ENCODE measurements around the gene MYMK. TPM values are rescaled to one million over a fixed set of nuclear protein-coding genes. Genes with fewer than 3 reads are reported as not detected.

The MYMK gene
- total RNA-seq, 1 donor from 2014 or later: not detected

GRCh38 chr9:133476036-133476931 is 48.5 kb downstream of the MYMK start:
- intact Hi-C loops (cut with micrococcal nuclease): loop anchor here (5.0 kb wide), 1 partner anchor 59 kb away; the partner anchor contains the start of gene REXO4
- H3K4me3 Mint-ChIP-seq: no peak overlapping the region
- H3K27ac Mint-ChIP-seq: no peak overlapping the region
- H3K36me3 Mint-ChIP-seq (ENCODE audit: low read depth): no peaks in the 10 kb centered on the region
- H3K4me1 Mint-ChIP-seq: peaks cover 3% of the 10 kb centered on the region
- H3K9me3 Mint-ChIP-seq: no peaks in the 10 kb centered on the region
- DNase-seq: no peak
- H3K27me3 Mint-ChIP-seq: peaks cover 6% of the 10 kb centered on the region

DNA sequence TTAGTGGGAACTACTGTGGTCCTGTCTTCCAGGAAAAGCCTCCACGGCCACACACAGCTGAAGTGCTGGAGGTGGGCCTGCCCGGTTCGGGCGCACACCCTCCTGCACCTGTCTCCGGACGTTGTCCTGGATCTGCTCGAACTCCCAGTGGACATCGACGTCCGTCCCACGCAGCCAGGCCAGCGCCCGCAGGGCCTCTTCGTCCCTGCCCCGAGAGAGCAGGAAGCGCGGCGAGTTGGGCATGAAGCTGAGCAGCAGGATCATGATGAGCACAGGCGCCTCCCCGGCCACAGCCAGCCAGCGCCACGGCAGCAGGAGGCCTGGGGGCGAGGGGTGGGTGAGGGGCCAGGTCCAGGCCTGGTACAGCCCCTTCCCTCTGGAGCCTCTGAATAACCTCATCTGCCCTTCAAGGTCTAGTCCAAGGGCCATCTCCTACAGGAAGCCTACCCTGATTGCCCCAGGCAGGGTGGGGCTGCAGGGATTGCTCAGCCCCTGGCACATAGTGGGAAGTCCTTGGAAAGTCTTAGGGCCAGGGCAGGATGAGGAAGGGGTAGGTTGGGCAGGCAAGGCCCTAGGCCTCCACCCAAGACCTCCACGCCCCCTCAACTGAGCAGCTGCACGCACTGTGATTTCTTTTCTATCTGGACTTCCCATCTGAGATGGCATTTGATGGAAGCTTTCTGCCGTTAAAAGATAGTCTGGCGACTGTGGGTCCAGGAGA is 49.3 kb downstream of the MYMK start:
- intact Hi-C loops (cut with micrococcal nuclease): loop anchor here (5.0 kb wide), 1 partner anchor 58 kb away; the partner anchor contains the start of gene REXO4
- DNase-seq: no peak
- no peaks in the 10 kb centered on the region for H3K9me3 Mint-ChIP-seq
- peaks cover 3% of the 10 kb centered on the region for H3K4me1 Mint-ChIP-seq
- H3K4me3 Mint-ChIP-seq: no peak overlapping the region
- no peak overlapping the region for H3K27ac Mint-ChIP-seq
- no peaks in the 10 kb centered on the region for H3K36me3 Mint-ChIP-seq (ENCODE audit: low read depth)
- peaks cover 3% of the 10 kb centered on the region for H3K27me3 Mint-ChIP-seq

DNA sequence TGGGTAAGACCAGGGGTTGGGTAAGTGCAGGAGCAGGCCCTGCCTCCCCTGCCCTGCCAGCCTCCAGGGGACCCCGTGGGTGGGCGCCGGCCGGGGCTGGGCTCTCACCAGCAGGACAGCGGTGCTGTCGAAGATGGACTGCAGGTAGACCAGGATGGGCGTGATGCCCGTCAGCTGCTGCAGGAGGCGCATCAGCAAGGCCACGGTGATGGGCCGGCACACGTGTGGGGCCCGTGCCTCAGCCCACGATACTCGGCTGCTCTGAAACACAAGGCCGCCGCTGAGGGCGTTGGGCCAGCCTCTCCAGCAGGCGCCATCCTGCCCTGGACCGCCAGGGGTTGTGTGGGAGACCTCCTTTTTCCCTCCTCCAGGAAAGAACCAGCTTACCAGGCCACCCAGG is 49.9 kb downstream of the MYMK start:
- no peak overlapping the region for H3K4me3 Mint-ChIP-seq
- peaks cover 3% of the 10 kb centered on the region for H3K27me3 Mint-ChIP-seq
- intact Hi-C loops (cut with micrococcal nuclease): loop anchor here (5.0 kb wide), 1 partner anchor 58 kb away; the partner anchor contains the start of gene REXO4
- no peak overlapping the region for H3K27ac Mint-ChIP-seq
- no peaks in the 10 kb centered on the region for H3K9me3 Mint-ChIP-seq
- no peaks in the 10 kb centered on the region for H3K36me3 Mint-ChIP-seq (ENCODE audit: low read depth)
- peaks cover 3% of the 10 kb centered on the region for H3K4me1 Mint-ChIP-seq
- no peak for DNase-seq

DNA sequence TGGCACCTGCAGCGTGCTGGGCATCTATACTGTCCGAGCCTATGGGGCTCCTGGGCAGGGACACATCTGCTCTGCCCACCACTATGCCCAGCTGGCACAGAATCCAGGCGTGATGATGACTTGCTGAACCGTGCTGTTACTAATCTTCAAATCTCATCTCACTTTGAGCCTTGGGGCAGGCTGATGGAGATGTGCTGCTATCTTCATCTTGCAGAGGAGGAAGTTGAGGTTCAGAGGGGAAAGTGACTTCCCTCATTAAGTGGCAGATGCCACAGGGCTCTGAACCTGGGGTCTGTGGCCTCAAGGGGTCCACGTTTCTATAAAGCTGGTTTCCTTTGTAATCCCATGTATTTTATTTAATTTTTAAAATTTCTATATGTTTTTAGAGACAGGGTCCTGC is 50.5 kb downstream of the MYMK start:
- Mint-ChIP-seq H3K27ac (no peak overlapping the region), H3K27me3 (no peaks in the 10 kb centered on the region), H3K4me1 (no peaks in the 10 kb centered on the region), H3K36me3 (ENCODE audit: low read depth) (no peaks in the 10 kb centered on the region), H3K4me3 (no peak overlapping the region), H3K9me3 (no peaks in the 10 kb centered on the region)
- intact Hi-C loops (cut with micrococcal nuclease): no loop called here
- DNase-seq: no peak

GRCh38 chr9:133473743-133474142 is 51.0 kb downstream of the MYMK start:
- intact Hi-C loops (cut with micrococcal nuclease): no loop called here
- DNase-seq: no peak
- no peaks in the 10 kb centered on the region for H3K4me1 Mint-ChIP-seq
- no peak overlapping the region for H3K27ac Mint-ChIP-seq
- no peaks in the 10 kb centered on the region for H3K27me3 Mint-ChIP-seq
- no peak overlapping the region for H3K4me3 Mint-ChIP-seq
- H3K9me3 Mint-ChIP-seq: no peaks in the 10 kb centered on the region
- H3K36me3 Mint-ChIP-seq (ENCODE audit: low read depth): no peaks in the 10 kb centered on the region

GRCh38 chr9:133472753-133473378 is 51.9 kb downstream of the MYMK start:
- Mint-ChIP-seq H3K4me1 (no peaks in the 10 kb centered on the region), H3K36me3 (ENCODE audit: low read depth) (no peaks in the 10 kb centered on the region), H3K27me3 (no peaks in the 10 kb centered on the region), H3K27ac (no peak overlapping the region), H3K9me3 (no peaks in the 10 kb centered on the region), H3K4me3 (no peak overlapping the region)
- intact Hi-C loops (cut with micrococcal nuclease): no loop called here
- no peak for DNase-seq

GRCh38 chr9:133472277-133472645 is 52.5 kb downstream of the MYMK start:
- DNase-seq: no peak
- Mint-ChIP-seq H3K36me3 (ENCODE audit: low read depth) (no peaks in the 10 kb centered on the region), H3K27ac (no peak overlapping the region), H3K4me1 (no peaks in the 10 kb centered on the region), H3K4me3 (no peak overlapping the region), H3K27me3 (no peaks in the 10 kb centered on the region), H3K9me3 (no peaks in the 10 kb centered on the region)
- intact Hi-C loops (cut with micrococcal nuclease): no loop called here

- H3K4me3 Mint-ChIP-seq: no peak overlapping the region
- no peak overlapping the region for H3K27ac Mint-ChIP-seq
- H3K9me3 Mint-ChIP-seq: no peaks in the 10 kb centered on the region
- no peak for DNase-seq
- H3K36me3 Mint-ChIP-seq (ENCODE audit: low read depth): no peaks in the 10 kb centered on the region
- intact Hi-C loops (cut with micrococcal nuclease): no loop called here
- no peaks in the 10 kb centered on the region for H3K27me3 Mint-ChIP-seq
- no peaks in the 10 kb centered on the region for H3K4me1 Mint-ChIP-seq
Observed at GRCh38 chr9:133471551-133472276, 53.0 kb downstream of the MYMK start.

- Mint-ChIP-seq H3K36me3 (ENCODE audit: low read depth) (no peaks in the 10 kb centered on the region), H3K4me1 (no peaks in the 10 kb centered on the region), H3K9me3 (no peaks in the 10 kb centered on the region), H3K27ac (no peak overlapping the region), H3K4me3 (no peak overlapping the region), H3K27me3 (no peaks in the 10 kb centered on the region)
- intact Hi-C loops (cut with micrococcal nuclease): no loop called here
- no peak for DNase-seq
Observed at GRCh38 chr9:133470988-133471387, 53.8 kb downstream of the MYMK start.

DNA sequence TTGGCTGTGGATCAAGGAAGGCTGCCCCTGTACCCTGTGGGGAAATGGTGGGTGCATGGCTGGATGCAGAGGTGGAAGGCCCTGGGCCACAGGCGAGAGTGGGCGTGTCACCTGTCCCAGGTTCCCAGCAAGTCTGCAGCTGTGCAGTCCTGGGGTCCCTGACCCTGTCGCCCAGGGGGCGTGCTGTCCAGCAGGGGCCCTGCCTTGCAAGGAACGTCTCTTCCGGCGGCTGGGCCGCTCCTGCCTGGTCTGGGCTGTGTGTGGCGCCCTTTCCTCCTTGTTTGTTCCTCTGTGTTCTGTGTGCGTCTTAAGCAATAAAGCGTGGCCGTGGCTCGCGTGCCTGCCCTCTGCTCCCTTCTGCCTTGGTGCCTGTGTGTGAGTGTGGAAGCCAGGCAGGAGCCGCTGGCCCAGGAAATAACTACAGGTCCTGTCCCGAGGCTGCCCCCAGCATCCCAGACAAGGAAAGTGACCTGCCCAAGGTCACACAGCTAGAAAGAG is 54.3 kb downstream of the MYMK start:
- no peaks in the 10 kb centered on the region for H3K4me1 Mint-ChIP-seq
- H3K9me3 Mint-ChIP-seq: no peaks in the 10 kb centered on the region
- no peak overlapping the region for H3K4me3 Mint-ChIP-seq
- no peaks in the 10 kb centered on the region for H3K36me3 Mint-ChIP-seq (ENCODE audit: low read depth)
- H3K27ac Mint-ChIP-seq: no peak overlapping the region
- intact Hi-C loops (cut with micrococcal nuclease): no loop called here
- no peak for DNase-seq
- H3K27me3 Mint-ChIP-seq: peaks cover 2% of the 10 kb centered on the region

DNA sequence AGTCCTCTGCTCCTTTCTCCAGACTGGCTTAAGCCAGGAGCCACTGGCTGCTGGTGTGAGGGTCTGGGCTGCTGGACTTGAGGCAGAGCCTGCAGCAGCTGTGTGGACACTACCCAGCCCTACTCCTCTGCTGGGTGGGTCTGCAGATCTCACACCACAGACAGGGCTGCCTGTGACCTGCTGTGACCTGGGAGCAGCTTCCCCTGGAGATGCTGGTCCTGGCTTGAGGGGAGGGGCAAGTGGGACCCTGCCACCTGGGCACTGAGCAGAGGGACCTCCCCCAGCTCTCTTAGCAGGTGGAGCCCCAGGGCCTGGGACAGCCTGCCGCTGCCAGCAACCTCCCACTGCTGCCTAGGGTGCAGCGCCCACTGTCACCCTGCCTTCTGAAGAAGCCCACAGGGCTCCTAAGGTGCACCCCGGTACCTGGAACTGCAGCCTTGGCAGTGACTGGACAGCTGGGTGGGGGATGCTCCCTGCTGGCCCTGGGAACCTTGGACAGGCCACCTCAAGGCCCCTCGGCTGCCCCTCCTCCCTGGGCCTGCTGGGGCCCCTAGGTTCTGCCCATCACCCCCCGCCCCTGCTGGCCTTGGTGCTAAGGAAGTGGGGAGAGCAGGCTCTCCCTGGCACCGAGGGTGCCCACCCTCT is 55.9 kb downstream of the MYMK start:
- no peak overlapping the region for H3K27ac Mint-ChIP-seq
- no peaks in the 10 kb centered on the region for H3K4me1 Mint-ChIP-seq
- H3K27me3 Mint-ChIP-seq: peaks cover 2% of the 10 kb centered on the region
- H3K4me3 Mint-ChIP-seq: no peak overlapping the region
- no peaks in the 10 kb centered on the region for H3K36me3 Mint-ChIP-seq (ENCODE audit: low read depth)
- intact Hi-C loops (cut with micrococcal nuclease): no loop called here
- no peak for DNase-seq
- H3K9me3 Mint-ChIP-seq: no peaks in the 10 kb centered on the region

- no peaks in the 10 kb centered on the region for H3K4me1 Mint-ChIP-seq
- no peak overlapping the region for H3K4me3 Mint-ChIP-seq
- H3K27me3 Mint-ChIP-seq: peaks cover 2% of the 10 kb centered on the region
- H3K27ac Mint-ChIP-seq: no peak overlapping the region
- no peaks in the 10 kb centered on the region for H3K36me3 Mint-ChIP-seq (ENCODE audit: low read depth)
- DNase-seq: no peak
- intact Hi-C loops (cut with micrococcal nuclease): no loop called here
- H3K9me3 Mint-ChIP-seq: no peaks in the 10 kb centered on the region
Observed at GRCh38 chr9:133468374-133468773, 56.4 kb downstream of the MYMK start.

GRCh38 chr9:133467101-133467500 is 57.7 kb downstream of the MYMK start:
- no peaks in the 10 kb centered on the region for H3K9me3 Mint-ChIP-seq
- intact Hi-C loops (cut with micrococcal nuclease): no loop called here
- no peaks in the 10 kb centered on the region for H3K36me3 Mint-ChIP-seq (ENCODE audit: low read depth)
- no peak overlapping the region for H3K27ac Mint-ChIP-seq
- no peaks in the 10 kb centered on the region for H3K4me1 Mint-ChIP-seq
- no peak overlapping the region for H3K4me3 Mint-ChIP-seq
- peaks cover 2% of the 10 kb centered on the region for H3K27me3 Mint-ChIP-seq
- DNase-seq: no peak

Data from activated CD4-positive, alpha-beta T cell treated with anti-CD3 and anti-CD28 coated beads, Interleukin-2, amount 10 ng/mL, durations not matched to agents 24 days and 14 days (primary cell).